ENCODE measurements around the gene BIK. TPM values are rescaled to one million over a fixed set of nuclear protein-coding genes. Genes with fewer than 3 reads are reported as not detected.

BIK gene
- total and polyA plus RNA-seq, 2 experiments from 2014 or later: 9.6 to 9.8 TPM

- TF ChIP-seq REST (IDR thresholded peaks at IDR 0.05; ENCODE audit: unreplicated experiment): no peak
- no peak for TF ChIP-seq ZNF331 (CRISPR knock-in tag; IDR thresholded peaks at IDR 0.05; ENCODE audit: low read depth)
- TF ChIP-seq POLR2AphosphoS5 (IDR thresholded peaks at IDR 0.05; ENCODE audit: low read depth): no peak
- TF ChIP-seq, protein P1, sequence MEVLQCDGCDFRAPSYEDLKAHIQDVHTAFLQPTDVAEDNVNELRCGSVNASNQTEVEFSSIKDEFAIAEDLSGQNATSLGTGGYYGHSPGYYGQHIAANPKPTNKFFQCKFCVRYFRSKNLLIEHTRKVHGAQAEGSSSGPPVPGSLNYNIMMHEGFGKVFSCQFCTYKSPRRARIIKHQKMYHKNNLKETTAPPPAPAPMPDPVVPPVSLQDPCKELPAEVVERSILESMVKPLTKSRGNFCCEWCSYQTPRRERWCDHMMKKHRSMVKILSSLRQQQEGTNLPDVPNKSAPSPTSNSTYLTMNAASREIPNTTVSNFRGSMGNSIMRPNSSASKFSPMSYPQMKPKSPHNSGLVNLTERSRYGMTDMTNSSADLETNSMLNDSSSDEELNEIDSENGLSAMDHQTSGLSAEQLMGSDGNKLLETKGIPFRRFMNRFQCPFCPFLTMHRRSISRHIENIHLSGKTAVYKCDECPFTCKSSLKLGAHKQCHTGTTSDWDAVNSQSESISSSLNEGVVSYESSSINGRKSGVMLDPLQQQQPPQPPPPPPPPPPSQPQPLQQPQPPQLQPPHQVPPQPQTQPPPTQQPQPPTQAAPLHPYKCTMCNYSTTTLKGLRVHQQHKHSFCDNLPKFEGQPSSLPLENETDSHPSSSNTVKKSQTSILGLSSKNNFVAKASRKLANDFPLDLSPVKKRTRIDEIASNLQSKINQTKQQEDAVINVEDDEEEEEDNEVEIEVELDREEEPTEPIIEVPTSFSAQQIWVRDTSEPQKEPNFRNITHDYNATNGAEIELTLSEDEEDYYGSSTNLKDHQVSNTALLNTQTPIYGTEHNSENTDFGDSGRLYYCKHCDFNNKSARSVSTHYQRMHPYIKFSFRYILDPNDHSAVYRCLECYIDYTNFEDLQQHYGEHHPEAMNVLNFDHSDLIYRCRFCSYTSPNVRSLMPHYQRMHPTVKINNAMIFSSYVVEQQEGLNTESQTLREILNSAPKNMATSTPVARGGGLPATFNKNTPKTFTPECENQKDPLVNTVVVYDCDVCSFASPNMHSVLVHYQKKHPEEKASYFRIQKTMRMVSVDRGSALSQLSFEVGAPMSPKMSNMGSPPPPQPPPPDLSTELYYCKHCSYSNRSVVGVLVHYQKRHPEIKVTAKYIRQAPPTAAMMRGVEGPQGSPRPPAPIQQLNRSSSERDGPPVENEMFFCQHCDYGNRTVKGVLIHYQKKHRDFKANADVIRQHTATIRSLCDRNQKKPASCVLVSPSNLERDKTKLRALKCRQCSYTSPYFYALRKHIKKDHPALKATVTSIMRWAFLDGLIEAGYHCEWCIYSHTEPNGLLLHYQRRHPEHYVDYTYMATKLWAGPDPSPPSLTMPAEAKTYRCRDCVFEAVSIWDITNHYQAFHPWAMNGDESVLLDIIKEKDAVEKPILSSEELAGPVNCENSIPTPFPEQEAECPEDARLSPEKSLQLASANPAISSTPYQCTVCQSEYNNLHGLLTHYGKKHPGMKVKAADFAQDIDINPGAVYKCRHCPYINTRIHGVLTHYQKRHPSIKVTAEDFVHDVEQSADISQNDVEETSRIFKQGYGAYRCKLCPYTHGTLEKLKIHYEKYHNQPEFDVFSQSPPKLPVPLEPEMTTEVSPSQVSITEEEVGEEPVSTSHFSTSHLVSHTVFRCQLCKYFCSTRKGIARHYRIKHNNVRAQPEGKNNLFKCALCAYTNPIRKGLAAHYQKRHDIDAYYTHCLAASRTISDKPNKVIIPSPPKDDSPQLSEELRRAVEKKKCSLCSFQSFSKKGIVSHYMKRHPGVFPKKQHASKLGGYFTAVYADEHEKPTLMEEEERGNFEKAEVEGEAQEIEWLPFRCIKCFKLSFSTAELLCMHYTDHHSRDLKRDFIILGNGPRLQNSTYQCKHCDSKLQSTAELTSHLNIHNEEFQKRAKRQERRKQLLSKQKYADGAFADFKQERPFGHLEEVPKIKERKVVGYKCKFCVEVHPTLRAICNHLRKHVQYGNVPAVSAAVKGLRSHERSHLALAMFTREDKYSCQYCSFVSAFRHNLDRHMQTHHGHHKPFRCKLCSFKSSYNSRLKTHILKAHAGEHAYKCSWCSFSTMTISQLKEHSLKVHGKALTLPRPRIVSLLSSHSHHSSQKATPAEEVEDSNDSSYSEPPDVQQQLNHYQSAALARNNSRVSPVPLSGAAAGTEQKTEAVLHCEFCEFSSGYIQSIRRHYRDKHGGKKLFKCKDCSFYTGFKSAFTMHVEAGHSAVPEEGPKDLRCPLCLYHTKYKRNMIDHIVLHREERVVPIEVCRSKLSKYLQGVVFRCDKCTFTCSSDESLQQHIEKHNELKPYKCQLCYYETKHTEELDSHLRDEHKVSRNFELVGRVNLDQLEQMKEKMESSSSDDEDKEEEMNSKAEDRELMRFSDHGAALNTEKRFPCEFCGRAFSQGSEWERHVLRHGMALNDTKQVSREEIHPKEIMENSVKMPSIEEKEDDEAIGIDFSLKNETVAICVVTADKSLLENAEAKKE (CRISPR knock-in tag; IDR thresholded peaks at IDR 0.05): no peak
- TF ChIP-seq ZNF114 (CRISPR knock-in tag; IDR thresholded peaks at IDR 0.05): no peak
- TF ChIP-seq JUNB (IDR thresholded peaks at IDR 0.05; ENCODE audit: unreplicated experiment): no peak
Observed at GRCh38 chr22:43088627-43088983, 21.9 kb upstream of the BIK start (continued).
